A673 (cell line): ENCODE data around the gene DSP. TPM values are rescaled to one million over a fixed set of nuclear protein-coding genes. Genes with fewer than 3 reads are reported as not detected.

Experiments
- BruUV-seq: library from RNA; stranded (reverse); fragments of 400-500 nt; replicated peaks from 2 replicates; lab custom pipeline; 2021; lab: Mats Ljungman, UMichigan
- CTCF ChIA-PET: fragments of 300-600 bp; sonication (Branson Sonifier 250); formaldehyde crosslinking; loops from one replicate; lab custom pipeline; 2022; ENCODE audit warnings: antibody characterized with exemption; lab: Charles Lee
- POLR2A ChIA-PET: fragments of 300-600 bp; sonication (Branson Sonifier 250); formaldehyde crosslinking; loops from one replicate; lab custom pipeline; 2022; ENCODE audit warnings: antibody characterized with exemption; ENCODE audit not compliant: low non-redundant PET; lab: Charles Lee
- DNase-seq: peaks from one replicate; pipeline ENCODE4 v3.0.0-alpha.2; 2015; ENCODE audit warnings: low spot score
- H3K27ac ChIP-seq: fragments of 200-600 bp; sonication (generic); 2 replicates; pipeline ENCODE4 v1.5.1; 2016; ENCODE audit warnings: mixed run types, low read depth, mild to moderate bottlenecking, mixed read lengths, antibody characterized with exemption, low read length; ENCODE audit not compliant: poor library complexity, severe bottlenecking
- H3K27me3 ChIP-seq: fragments of 200-600 bp; sonication (generic); replicated peaks from 2 replicates; pipeline ENCODE4 v1.6.1; 2017; ENCODE audit warnings: mixed run types, low read depth, mild to moderate bottlenecking, mixed read lengths, antibody characterized with exemption, low read length; ENCODE audit not compliant: insufficient read depth, poor library complexity
- H3K36me3 ChIP-seq: fragments of 200-600 bp; sonication (generic); 2 replicates; pipeline ENCODE4 v1.6.1; 2016; ENCODE audit warnings: mixed run types, mild to moderate bottlenecking, mixed read lengths, antibody characterized with exemption, low read length; ENCODE audit not compliant: insufficient read depth, poor library complexity, severe bottlenecking
- H3K4me1 ChIP-seq: fragments of 200-600 bp; sonication (generic); 2 replicates; pipeline ENCODE4 v1.6.1; 2017; ENCODE audit warnings: mixed run types, mild to moderate bottlenecking, mixed read lengths, antibody characterized with exemption, low read length; ENCODE audit not compliant: insufficient read depth, poor library complexity, severe bottlenecking
- H3K4me3 ChIP-seq: fragments of 200-600 bp; sonication (generic); 2 replicates; pipeline ENCODE4 v1.5.1; 2016; ENCODE audit warnings: low read depth, mixed run types, mild to moderate bottlenecking, mixed read lengths, low read length; ENCODE audit not compliant: poor library complexity, severe bottlenecking
- H3K9me3 ChIP-seq: fragments of 200-600 bp; sonication (generic); 2 replicates; pipeline ENCODE4 v1.6.1; 2016; ENCODE audit warnings: mixed run types, low read depth, mild to moderate bottlenecking, mixed read lengths, antibody characterized with exemption, low read length; ENCODE audit not compliant: poor library complexity, severe bottlenecking
- CTCF ChIP-seq: fragments of 300-800, 200-600 bp; sonication (generic); conservative IDR thresholded peaks from 2 replicates; pipeline ENCODE4 v1.5.1; 2017; ENCODE audit warnings: low read depth, mild to moderate bottlenecking, antibody characterized with exemption, low read length, moderate library complexity, mixed read lengths
- EZH2 ChIP-seq: fragments of 200-600 bp; sonication (generic); IDR thresholded peaks from 2 replicates; pipeline ENCODE4 v1.6.1; 2017; ENCODE audit warnings: borderline replicate concordance, low read depth, mild to moderate bottlenecking, mixed read lengths, antibody characterized with exemption, low read length; ENCODE audit not compliant: poor library complexity, severe bottlenecking
- intact Hi-C: fragments of 100-400 bp; cut with micrococcal nuclease; formaldehyde crosslinking; loops from one replicate; pipeline ENCODE4 v1.10.0; 2022; ENCODE audit not compliant: unreplicated experiment
- total RNA-seq: library from RNA; stranded (reverse); gene quantifications from 2 replicates; pipeline ENCODE4 v1.2.3, GENCODE V29; 2021

The DSP gene
- total RNA-seq, 1 experiment from 2014 or later: 0.28 TPM

GRCh38 chr6:7559196-7559595, 17.7 kb downstream of the DSP start:
- Histone ChIP-seq H3K4me3 (no peak overlapping the region), H3K27ac (no peak overlapping the region), H3K36me3 (no peaks in the 10 kb centered on the region), H3K9me3 (no peaks in the 10 kb centered on the region), H3K4me1 (no peaks in the 10 kb centered on the region), H3K27me3 (peaks cover 4% of the 10 kb centered on the region)
- ChIA-PET POLR2A (no interaction called here), CTCF (no interaction called here)
- TF ChIP-seq CTCF (no peak), EZH2 (no peak)
- intact Hi-C loops: no loop called here
- DNase-seq: no peak
- no TSS peak for BruUV-seq

- no peaks in the 10 kb centered on the region for H3K4me1 ChIP-seq
- DNase-seq: no peak
- TF ChIP-seq EZH2: no peak
- TF ChIP-seq CTCF: no peak
- no peaks in the 10 kb centered on the region for H3K9me3 ChIP-seq
- no peaks in the 10 kb centered on the region for H3K36me3 ChIP-seq
- peaks cover 2% of the 10 kb centered on the region for H3K27me3 ChIP-seq
- intact Hi-C loops: no loop called here
- no TSS peak for BruUV-seq
- CTCF ChIA-PET: no interaction called here
- no peak overlapping the region for H3K27ac ChIP-seq
- POLR2A ChIA-PET: interaction anchor here (0.6 kb wide), 1 partner anchor 25 kb away, joined by 14 read pairs; no protein-coding TSS in a partner anchor
- H3K4me3 ChIP-seq: no peak overlapping the region
Observed at GRCh38 chr6:7559651-7560385, 18.3 kb downstream of the DSP start.

GRCh38 chr6:7561153-7561964, 19.9 kb downstream of the DSP start:
- no TSS peak for BruUV-seq
- no peak for TF ChIP-seq CTCF
- DNase-seq: no peak
- Histone ChIP-seq H3K36me3 (no peaks in the 10 kb centered on the region), H3K27ac (no peak overlapping the region), H3K4me3 (no peak overlapping the region), H3K27me3 (no peaks in the 10 kb centered on the region), H3K9me3 (no peaks in the 10 kb centered on the region), H3K4me1 (no peaks in the 10 kb centered on the region)
- POLR2A ChIA-PET: no interaction called here
- CTCF ChIA-PET: no interaction called here
- intact Hi-C loops: no loop called here
